HepG2 (cell line): Measurements from ENCODE around the gene CTNNA1.

Experiments
- BHLHE40 ChIP-seq: IDR thresholded peaks from 2 replicates; pipeline ENCODE4 v1.6.1; 2011; ENCODE audit warnings: low read length, improper control_type of control experiment
- CHD4 ChIP-seq: fragments of 200-600 bp; sonication (generic); IDR thresholded peaks from 2 replicates; pipeline ENCODE4 v1.7.0; 2017; ENCODE audit warnings: mild to moderate bottlenecking, low read length, borderline replicate concordance
- EZH2 ChIP-seq: conservative IDR thresholded peaks from 2 replicates; pipeline ENCODE4 v1.6.1; 2012; ENCODE audit warnings: mild to moderate bottlenecking, low read depth, low read length, moderate library complexity
- KAT7 ChIP-seq: IDR thresholded peaks from 2 replicates; pipeline ENCODE4 v1.6.1; 2018; ENCODE audit warnings: borderline replicate concordance, missing compliant biosample characterization
- KLF9 ChIP-seq: IDR thresholded peaks from 2 replicates; pipeline ENCODE4 v1.6.1; 2016; ENCODE audit warnings: low read depth
- SALL2 ChIP-seq: sonication (generic); formaldehyde crosslinking; IDR thresholded peaks from 2 replicates; pipeline ENCODE4 v1.8.1; 2023; ENCODE audit warnings: mild to moderate bottlenecking, missing genetic modification reagents, inconsistent platforms
- ZNF101 ChIP-seq: sonication (generic); formaldehyde crosslinking; IDR thresholded peaks from 2 replicates; pipeline ENCODE4 v1.4.0; 2020; ENCODE audit warnings: mild to moderate bottlenecking, low read depth, missing genetic modification reagents, borderline replicate concordance
- ZNF317 ChIP-seq: sonication (generic); formaldehyde crosslinking; IDR thresholded peaks from 2 replicates; pipeline ENCODE4 v1.5.0; 2020; ENCODE audit warnings: mild to moderate bottlenecking, missing genetic modification reagents
- TF ChIP-seq, protein P1 (sequence below): IDR thresholded peaks from 2 replicates; pipeline ENCODE4 v1.4.0; 2020; ENCODE audit warnings: mild to moderate bottlenecking, missing genetic modification reagents
- TF ChIP-seq, protein P2 (sequence below): sonication (generic); formaldehyde crosslinking; IDR thresholded peaks from 2 replicates; pipeline ENCODE4 v1.8.0; 2022; ENCODE audit warnings: mild to moderate bottlenecking, missing genetic modification reagents
- TF ChIP-seq, protein P3 (sequence below), 2 experiments: IDR thresholded peaks; 2 replicates each; pipeline ENCODE4 v1.6.1; 2011 to 2012; ENCODE audit warnings: low read length in 2 of 2, borderline replicate concordance in 1 of 2, low read depth in 1 of 2, mild to moderate bottlenecking in 1 of 2, moderate library complexity in 1 of 2
- TF ChIP-seq, protein P4 (sequence below): sonication (generic); formaldehyde crosslinking; IDR thresholded peaks from 2 replicates; pipeline ENCODE4 v1.5.0; 2020; ENCODE audit warnings: mild to moderate bottlenecking, missing genetic modification reagents
- TF ChIP-seq, protein P5 (sequence below): sonication (generic); formaldehyde crosslinking; IDR thresholded peaks from 2 replicates; pipeline ENCODE4 v1.5.0; 2020; ENCODE audit warnings: mild to moderate bottlenecking, missing genetic modification reagents, moderate library complexity
- TF ChIP-seq, protein P6 (sequence below): IDR thresholded peaks from 2 replicates; pipeline ENCODE4 v1.6.1; 2016

DNA sequence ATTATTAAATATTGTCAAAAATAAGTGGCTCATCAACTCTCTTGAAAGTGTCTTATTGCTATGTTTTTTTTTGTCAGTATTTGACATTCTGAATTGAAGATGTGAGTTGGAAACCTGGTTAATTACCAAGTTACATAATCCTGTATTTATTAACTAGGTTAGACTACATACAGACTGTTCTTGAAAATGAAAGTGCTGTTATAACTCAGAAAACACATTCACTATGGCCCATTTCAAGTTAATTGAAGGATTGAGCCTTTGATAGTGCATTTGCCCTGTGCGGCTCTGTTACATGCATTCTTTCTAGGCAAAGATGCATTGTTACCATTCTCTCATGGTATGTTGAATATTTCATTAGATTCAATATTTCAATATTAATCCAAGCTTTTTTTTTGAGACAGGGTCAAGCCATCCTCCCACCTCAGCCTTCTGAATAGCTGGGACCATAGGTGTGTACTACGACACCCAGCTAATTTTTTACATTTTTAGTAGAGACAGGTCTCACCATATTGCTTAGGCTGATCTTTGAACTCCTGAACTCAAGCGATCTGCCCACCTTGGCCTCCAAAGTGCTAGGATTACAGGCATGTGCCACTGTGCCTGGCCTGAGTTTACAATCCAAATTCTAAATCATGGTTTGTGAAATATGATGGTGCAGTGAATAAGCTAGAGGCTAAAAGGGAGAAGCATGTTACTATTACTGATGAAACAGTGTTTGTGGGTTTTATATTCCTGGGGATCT, 10.0 kb downstream of the CTNNA1 start:
- TF ChIP-seq ZNF101 (CRISPR knock-in tag): no peak
- no peak for TF ChIP-seq KAT7 (CRISPR knock-in tag)
- TF ChIP-seq, protein P1, sequence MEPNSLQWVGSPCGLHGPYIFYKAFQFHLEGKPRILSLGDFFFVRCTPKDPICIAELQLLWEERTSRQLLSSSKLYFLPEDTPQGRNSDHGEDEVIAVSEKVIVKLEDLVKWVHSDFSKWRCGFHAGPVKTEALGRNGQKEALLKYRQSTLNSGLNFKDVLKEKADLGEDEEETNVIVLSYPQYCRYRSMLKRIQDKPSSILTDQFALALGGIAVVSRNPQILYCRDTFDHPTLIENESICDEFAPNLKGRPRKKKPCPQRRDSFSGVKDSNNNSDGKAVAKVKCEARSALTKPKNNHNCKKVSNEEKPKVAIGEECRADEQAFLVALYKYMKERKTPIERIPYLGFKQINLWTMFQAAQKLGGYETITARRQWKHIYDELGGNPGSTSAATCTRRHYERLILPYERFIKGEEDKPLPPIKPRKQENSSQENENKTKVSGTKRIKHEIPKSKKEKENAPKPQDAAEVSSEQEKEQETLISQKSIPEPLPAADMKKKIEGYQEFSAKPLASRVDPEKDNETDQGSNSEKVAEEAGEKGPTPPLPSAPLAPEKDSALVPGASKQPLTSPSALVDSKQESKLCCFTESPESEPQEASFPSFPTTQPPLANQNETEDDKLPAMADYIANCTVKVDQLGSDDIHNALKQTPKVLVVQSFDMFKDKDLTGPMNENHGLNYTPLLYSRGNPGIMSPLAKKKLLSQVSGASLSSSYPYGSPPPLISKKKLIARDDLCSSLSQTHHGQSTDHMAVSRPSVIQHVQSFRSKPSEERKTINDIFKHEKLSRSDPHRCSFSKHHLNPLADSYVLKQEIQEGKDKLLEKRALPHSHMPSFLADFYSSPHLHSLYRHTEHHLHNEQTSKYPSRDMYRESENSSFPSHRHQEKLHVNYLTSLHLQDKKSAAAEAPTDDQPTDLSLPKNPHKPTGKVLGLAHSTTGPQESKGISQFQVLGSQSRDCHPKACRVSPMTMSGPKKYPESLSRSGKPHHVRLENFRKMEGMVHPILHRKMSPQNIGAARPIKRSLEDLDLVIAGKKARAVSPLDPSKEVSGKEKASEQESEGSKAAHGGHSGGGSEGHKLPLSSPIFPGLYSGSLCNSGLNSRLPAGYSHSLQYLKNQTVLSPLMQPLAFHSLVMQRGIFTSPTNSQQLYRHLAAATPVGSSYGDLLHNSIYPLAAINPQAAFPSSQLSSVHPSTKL (CRISPR knock-in tag): peak; percentile 30; the same call in 1 of the 2 replicates
- TF ChIP-seq, protein P2, sequence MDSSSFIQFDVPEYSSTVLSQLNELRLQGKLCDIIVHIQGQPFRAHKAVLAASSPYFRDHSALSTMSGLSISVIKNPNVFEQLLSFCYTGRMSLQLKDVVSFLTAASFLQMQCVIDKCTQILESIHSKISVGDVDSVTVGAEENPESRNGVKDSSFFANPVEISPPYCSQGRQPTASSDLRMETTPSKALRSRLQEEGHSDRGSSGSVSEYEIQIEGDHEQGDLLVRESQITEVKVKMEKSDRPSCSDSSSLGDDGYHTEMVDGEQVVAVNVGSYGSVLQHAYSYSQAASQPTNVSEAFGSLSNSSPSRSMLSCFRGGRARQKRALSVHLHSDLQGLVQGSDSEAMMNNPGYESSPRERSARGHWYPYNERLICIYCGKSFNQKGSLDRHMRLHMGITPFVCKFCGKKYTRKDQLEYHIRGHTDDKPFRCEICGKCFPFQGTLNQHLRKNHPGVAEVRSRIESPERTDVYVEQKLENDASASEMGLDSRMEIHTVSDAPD (CRISPR knock-in tag): no peak
- TF ChIP-seq CHD4: no peak
- TF ChIP-seq, protein P3, sequence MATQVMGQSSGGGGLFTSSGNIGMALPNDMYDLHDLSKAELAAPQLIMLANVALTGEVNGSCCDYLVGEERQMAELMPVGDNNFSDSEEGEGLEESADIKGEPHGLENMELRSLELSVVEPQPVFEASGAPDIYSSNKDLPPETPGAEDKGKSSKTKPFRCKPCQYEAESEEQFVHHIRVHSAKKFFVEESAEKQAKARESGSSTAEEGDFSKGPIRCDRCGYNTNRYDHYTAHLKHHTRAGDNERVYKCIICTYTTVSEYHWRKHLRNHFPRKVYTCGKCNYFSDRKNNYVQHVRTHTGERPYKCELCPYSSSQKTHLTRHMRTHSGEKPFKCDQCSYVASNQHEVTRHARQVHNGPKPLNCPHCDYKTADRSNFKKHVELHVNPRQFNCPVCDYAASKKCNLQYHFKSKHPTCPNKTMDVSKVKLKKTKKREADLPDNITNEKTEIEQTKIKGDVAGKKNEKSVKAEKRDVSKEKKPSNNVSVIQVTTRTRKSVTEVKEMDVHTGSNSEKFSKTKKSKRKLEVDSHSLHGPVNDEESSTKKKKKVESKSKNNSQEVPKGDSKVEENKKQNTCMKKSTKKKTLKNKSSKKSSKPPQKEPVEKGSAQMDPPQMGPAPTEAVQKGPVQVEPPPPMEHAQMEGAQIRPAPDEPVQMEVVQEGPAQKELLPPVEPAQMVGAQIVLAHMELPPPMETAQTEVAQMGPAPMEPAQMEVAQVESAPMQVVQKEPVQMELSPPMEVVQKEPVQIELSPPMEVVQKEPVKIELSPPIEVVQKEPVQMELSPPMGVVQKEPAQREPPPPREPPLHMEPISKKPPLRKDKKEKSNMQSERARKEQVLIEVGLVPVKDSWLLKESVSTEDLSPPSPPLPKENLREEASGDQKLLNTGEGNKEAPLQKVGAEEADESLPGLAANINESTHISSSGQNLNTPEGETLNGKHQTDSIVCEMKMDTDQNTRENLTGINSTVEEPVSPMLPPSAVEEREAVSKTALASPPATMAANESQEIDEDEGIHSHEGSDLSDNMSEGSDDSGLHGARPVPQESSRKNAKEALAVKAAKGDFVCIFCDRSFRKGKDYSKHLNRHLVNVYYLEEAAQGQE (IDR thresholded peaks at IDR 0.05; ENCODE audit: borderline replicate concordance in 1 of 2, low read depth in 1 of 2, low read length in 2 of 2): no peak
- TF ChIP-seq ZNF317: no peak
- TF ChIP-seq, protein P4, sequence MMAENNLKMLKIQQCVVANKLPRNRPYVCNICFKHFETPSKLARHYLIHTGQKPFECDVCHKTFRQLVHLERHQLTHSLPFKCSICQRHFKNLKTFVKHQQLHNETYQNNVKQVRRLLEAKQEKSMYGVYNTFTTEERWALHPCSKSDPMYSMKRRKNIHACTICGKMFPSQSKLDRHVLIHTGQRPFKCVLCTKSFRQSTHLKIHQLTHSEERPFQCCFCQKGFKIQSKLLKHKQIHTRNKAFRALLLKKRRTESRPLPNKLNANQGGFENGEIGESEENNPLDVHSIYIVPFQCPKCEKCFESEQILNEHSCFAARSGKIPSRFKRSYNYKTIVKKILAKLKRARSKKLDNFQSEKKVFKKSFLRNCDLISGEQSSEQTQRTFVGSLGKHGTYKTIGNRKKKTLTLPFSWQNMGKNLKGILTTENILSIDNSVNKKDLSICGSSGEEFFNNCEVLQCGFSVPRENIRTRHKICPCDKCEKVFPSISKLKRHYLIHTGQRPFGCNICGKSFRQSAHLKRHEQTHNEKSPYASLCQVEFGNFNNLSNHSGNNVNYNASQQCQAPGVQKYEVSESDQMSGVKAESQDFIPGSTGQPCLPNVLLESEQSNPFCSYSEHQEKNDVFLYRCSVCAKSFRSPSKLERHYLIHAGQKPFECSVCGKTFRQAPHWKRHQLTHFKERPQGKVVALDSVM (CRISPR knock-in tag): no peak
- no peak for TF ChIP-seq BHLHE40
- TF ChIP-seq SALL2: no peak
- TF ChIP-seq, protein P5, sequence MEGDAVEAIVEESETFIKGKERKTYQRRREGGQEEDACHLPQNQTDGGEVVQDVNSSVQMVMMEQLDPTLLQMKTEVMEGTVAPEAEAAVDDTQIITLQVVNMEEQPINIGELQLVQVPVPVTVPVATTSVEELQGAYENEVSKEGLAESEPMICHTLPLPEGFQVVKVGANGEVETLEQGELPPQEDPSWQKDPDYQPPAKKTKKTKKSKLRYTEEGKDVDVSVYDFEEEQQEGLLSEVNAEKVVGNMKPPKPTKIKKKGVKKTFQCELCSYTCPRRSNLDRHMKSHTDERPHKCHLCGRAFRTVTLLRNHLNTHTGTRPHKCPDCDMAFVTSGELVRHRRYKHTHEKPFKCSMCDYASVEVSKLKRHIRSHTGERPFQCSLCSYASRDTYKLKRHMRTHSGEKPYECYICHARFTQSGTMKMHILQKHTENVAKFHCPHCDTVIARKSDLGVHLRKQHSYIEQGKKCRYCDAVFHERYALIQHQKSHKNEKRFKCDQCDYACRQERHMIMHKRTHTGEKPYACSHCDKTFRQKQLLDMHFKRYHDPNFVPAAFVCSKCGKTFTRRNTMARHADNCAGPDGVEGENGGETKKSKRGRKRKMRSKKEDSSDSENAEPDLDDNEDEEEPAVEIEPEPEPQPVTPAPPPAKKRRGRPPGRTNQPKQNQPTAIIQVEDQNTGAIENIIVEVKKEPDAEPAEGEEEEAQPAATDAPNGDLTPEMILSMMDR (CRISPR knock-in tag): no peak
- TF ChIP-seq KLF9 (CRISPR knock-in tag): no peak
- TF ChIP-seq EZH2: no peak
- TF ChIP-seq, protein P6, sequence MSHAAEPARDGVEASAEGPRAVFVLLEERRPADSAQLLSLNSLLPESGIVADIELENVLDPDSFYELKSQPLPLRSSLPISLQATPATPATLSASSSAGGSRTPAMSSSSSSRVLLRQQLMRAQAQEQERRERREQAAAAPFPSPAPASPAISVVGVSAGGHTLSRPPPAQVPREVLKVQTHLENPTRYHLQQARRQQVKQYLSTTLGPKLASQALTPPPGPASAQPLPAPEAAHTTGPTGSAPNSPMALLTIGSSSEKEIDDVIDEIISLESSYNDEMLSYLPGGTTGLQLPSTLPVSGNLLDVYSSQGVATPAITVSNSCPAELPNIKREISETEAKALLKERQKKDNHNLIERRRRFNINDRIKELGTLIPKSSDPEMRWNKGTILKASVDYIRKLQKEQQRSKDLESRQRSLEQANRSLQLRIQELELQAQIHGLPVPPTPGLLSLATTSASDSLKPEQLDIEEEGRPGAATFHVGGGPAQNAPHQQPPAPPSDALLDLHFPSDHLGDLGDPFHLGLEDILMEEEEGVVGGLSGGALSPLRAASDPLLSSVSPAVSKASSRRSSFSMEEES: no peak
